ENCODE results near the gene ATP11A.

DNA sequence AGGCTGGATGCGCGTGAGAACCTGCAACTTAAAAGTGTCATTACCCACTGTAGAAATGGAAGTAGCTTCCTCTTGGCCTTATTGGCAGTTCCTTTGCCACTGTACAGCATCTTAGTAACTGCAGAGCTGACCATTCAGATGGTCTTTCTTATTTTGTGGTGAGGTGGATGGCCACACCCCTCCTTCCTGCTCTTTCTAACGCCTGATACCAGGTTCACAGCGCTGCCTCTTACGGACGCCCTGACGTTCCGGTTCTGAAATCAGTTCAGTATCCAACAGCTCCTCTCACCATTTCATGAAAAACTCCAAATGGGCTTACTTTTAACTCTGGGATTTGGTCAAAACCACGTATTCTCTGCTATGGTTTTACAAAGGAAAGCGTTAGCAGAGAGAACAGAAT, 134.6 kb downstream of the ATP11A start:
- TF ChIP-seq, protein P1, sequence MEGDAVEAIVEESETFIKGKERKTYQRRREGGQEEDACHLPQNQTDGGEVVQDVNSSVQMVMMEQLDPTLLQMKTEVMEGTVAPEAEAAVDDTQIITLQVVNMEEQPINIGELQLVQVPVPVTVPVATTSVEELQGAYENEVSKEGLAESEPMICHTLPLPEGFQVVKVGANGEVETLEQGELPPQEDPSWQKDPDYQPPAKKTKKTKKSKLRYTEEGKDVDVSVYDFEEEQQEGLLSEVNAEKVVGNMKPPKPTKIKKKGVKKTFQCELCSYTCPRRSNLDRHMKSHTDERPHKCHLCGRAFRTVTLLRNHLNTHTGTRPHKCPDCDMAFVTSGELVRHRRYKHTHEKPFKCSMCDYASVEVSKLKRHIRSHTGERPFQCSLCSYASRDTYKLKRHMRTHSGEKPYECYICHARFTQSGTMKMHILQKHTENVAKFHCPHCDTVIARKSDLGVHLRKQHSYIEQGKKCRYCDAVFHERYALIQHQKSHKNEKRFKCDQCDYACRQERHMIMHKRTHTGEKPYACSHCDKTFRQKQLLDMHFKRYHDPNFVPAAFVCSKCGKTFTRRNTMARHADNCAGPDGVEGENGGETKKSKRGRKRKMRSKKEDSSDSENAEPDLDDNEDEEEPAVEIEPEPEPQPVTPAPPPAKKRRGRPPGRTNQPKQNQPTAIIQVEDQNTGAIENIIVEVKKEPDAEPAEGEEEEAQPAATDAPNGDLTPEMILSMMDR (IDR thresholded peaks at IDR 0.05): no peak
- no peak for TF ChIP-seq POLR2A (IDR thresholded peaks at IDR 0.05)

Measured in thyroid gland (tissue), 4 donors.